ENCODE results near the gene ADGRV1. TPM values are rescaled to one million over a fixed set of nuclear protein-coding genes. Genes with fewer than 3 reads are reported as not detected.

The ADGRV1 gene
- total RNA-seq, 4 donors from 2014 or later, result 6.0 to 37.0 (median 10.6) TPM

DNA sequence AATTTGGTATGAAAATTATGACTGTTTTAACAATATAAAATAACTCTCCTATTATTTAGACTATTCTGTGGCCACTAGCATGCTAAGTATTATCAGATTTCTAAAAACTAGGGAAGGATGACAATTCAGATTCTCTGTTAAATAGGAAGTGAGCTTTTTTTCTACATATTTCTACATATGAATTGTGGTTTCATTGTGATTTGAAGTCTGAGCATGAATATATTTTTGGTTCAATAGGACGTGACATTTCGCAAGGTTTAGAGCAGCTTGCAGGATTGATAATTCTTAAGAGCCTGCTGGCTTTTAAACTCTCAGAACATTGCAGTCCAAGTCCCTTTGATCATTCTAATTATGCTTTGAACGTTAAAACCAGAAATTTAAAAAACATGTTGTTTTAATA lies 82.9 kb downstream of the ADGRV1 start:
- Histone ChIP-seq H3K27ac (no peak overlapping the region), H3K9me3 (no peaks in the 10 kb centered on the region), H3K4me1 (no peaks in the 10 kb centered on the region), H3K36me3 (no peaks in the 10 kb centered on the region), H3K27me3 (no peaks in the 10 kb centered on the region), H3K4me3 (no peak overlapping the region)
- in situ Hi-C loops (cut with MboI; ENCODE audit: low pct_ligation_motif_present in 1 of 4, low pct_unique_long_range_greater_than_20kb in 1 of 4, low sequenced_read_pairs in 3 of 4) (no loop called here), intact Hi-C loops (cut with DNase I; ENCODE audit: low total_unique reads) (no loop called here)
- 73 to 86% methylated on average over 3 of the region's 3 CpGs for WGBS, 2 donors (ENCODE audit: low coverage in 1 of 2)
- TF ChIP-seq EP300 (IDR thresholded peaks at IDR 0.05; ENCODE audit: low read depth) (no peak), POLR2AphosphoS5 (IDR thresholded peaks at IDR 0.05) (no peak), POLR2A (IDR thresholded peaks at IDR 0.05) (no peak)
- TF ChIP-seq, protein P1, sequence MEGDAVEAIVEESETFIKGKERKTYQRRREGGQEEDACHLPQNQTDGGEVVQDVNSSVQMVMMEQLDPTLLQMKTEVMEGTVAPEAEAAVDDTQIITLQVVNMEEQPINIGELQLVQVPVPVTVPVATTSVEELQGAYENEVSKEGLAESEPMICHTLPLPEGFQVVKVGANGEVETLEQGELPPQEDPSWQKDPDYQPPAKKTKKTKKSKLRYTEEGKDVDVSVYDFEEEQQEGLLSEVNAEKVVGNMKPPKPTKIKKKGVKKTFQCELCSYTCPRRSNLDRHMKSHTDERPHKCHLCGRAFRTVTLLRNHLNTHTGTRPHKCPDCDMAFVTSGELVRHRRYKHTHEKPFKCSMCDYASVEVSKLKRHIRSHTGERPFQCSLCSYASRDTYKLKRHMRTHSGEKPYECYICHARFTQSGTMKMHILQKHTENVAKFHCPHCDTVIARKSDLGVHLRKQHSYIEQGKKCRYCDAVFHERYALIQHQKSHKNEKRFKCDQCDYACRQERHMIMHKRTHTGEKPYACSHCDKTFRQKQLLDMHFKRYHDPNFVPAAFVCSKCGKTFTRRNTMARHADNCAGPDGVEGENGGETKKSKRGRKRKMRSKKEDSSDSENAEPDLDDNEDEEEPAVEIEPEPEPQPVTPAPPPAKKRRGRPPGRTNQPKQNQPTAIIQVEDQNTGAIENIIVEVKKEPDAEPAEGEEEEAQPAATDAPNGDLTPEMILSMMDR (IDR thresholded peaks at IDR 0.05), result no peak
- DNase-seq, result no peak

DNA sequence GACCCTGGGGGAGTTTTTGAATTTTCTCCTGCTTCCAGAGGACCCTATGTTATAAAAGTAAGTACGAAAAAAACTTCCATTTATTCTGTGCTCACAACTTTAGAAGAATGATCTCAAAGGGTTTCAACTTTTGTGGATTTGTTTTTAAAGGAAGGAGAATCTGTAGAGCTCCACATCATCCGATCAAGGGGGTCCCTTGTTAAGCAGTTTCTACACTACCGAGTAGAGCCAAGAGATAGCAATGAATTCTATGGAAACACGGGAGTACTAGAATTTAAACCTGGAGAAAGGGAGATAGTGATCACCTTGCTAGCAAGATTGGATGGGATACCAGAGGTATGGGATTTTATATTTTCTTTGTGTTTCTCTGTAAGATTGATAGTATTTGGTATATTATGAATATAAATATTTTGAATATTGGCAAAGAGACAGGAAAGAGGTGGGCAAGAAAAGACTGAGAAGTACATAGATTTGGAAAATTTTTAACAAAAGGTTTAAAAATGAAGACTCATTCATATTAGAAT lies 84.2 kb downstream of the ADGRV1 start:
- Histone ChIP-seq H3K27ac (no peak overlapping the region), H3K27me3 (no peaks in the 10 kb centered on the region), H3K4me1 (no peaks in the 10 kb centered on the region), H3K4me3 (no peak overlapping the region), H3K36me3 (no peaks in the 10 kb centered on the region), H3K9me3 (no peaks in the 10 kb centered on the region)
- in situ Hi-C loops (cut with MboI; ENCODE audit: low pct_ligation_motif_present in 1 of 4, low pct_unique_long_range_greater_than_20kb in 1 of 4, low sequenced_read_pairs in 3 of 4) (no loop called here), intact Hi-C loops (cut with DNase I; ENCODE audit: low total_unique reads) (no loop called here)
- TF ChIP-seq EP300 (IDR thresholded peaks at IDR 0.05; ENCODE audit: low read depth), result no peak
- TF ChIP-seq, protein P1 (IDR thresholded peaks at IDR 0.05), result no peak
- no peak for TF ChIP-seq POLR2AphosphoS5 (IDR thresholded peaks at IDR 0.05)
- no peak for TF ChIP-seq POLR2A (IDR thresholded peaks at IDR 0.05)
- no peak for DNase-seq
- WGBS, 2 donors (ENCODE audit: low coverage in 1 of 2), result 63 to 75% methylated on average over 4 of the region's 4 CpGs

DNA sequence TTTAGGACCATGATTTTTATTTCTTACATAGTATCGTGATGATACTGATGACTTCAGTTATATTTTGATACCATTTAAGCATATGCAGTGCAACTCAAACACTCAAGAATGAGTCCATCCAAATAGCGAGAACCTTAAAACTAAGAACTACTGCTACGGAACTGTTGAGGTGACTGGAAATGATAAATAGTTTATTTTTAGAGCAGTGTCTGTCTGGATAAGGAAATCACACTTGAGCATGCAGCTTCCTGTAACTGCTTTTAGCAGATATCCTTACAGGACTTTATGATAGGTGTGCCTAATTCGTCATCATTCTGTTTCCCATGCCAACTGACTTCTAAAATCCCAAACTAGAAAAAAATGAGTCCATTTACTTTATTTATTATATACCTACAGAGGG lies 85.5 kb downstream of the ADGRV1 start:
- 64 to 70% methylated on average over 4 of the region's 4 CpGs for WGBS, 2 donors (ENCODE audit: low coverage in 1 of 2)
- intact Hi-C loops (cut with DNase I; ENCODE audit: low total_unique reads), result no loop called here
- in situ Hi-C loops (cut with MboI; ENCODE audit: low pct_ligation_motif_present in 1 of 4, low pct_unique_long_range_greater_than_20kb in 1 of 4, low sequenced_read_pairs in 3 of 4), result no loop called here
- DNase-seq, result no peak
- TF ChIP-seq POLR2A (IDR thresholded peaks at IDR 0.05), result no peak
- no peak for TF ChIP-seq EP300 (IDR thresholded peaks at IDR 0.05; ENCODE audit: low read depth)
- TF ChIP-seq, protein P1 (IDR thresholded peaks at IDR 0.05), result no peak
- no peak for TF ChIP-seq POLR2AphosphoS5 (IDR thresholded peaks at IDR 0.05)
- Histone ChIP-seq H3K4me3 (no peak overlapping the region), H3K9me3 (no peaks in the 10 kb centered on the region), H3K27me3 (no peaks in the 10 kb centered on the region), H3K27ac (no peak overlapping the region), H3K4me1 (no peaks in the 10 kb centered on the region), H3K36me3 (no peaks in the 10 kb centered on the region)

DNA sequence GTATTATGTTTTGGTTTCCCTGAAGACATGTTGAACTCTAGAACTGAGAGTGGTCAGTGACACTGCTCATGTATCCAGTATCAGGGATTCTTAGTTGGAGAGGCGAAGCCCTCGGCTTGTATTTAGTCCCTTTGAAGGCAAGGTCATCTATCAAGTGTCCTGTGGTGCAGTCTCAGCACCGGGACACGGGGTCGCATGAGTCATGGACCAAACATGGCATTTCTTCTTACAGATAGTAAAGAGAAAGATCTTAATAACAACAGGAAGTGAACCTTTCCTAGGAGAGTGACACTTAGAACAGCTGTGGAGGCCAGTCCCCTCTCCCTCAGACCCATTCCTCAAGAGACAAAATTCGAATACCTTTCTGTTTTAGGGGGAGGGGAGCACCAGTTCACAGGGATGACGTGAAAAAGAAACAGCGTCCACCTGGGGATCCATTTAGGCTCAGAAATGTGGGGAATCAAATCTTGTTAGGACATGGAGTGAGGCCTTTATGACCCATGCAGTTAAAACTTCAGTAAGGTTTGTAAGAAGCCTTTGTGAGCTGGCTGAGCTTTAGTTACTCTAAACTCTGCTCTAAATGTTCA lies 86.5 kb downstream of the ADGRV1 start:
- H3K4me1 ChIP-seq, result no peaks in the 10 kb centered on the region
- no peak overlapping the region for H3K27ac ChIP-seq
- no peak overlapping the region for H3K4me3 ChIP-seq
- intact Hi-C loops (cut with DNase I; ENCODE audit: low total_unique reads) (no loop called here), in situ Hi-C loops (cut with MboI; ENCODE audit: low pct_ligation_motif_present in 1 of 4, low pct_unique_long_range_greater_than_20kb in 1 of 4, low sequenced_read_pairs in 3 of 4) (no loop called here)
- WGBS, 2 donors (ENCODE audit: low coverage in 1 of 2), result 61 to 64% methylated on average over 8 of the region's 8 CpGs
- no peak for DNase-seq
- H3K9me3 ChIP-seq, result no peaks in the 10 kb centered on the region
- no peaks in the 10 kb centered on the region for H3K27me3 ChIP-seq
- no peaks in the 10 kb centered on the region for H3K36me3 ChIP-seq
- TF ChIP-seq EP300 (IDR thresholded peaks at IDR 0.05; ENCODE audit: low read depth) (no peak), POLR2AphosphoS5 (IDR thresholded peaks at IDR 0.05) (no peak), POLR2A (IDR thresholded peaks at IDR 0.05) (no peak)
- TF ChIP-seq, protein P1 (IDR thresholded peaks at IDR 0.05), result no peak
